H1 (cell line): Measurements from ENCODE around the gene KLHL14. TPM values are rescaled to one million over a fixed set of nuclear protein-coding genes. Genes with fewer than 3 reads are reported as not detected.

Experiments used
- CBX5 ChIP-seq: fragments of 300-800, 300-1000 bp; sonication (generic); IDR thresholded peaks from 2 replicates; pipeline ENCODE4 v1.7.1; 2016; ENCODE audit warnings: antibody characterized with exemption, low read length, low read depth
- CHD1 ChIP-seq: IDR thresholded peaks from 2 replicates; pipeline ENCODE4 v1.6.1; 2012; ENCODE audit warnings: low read depth, low read length, improper control_type of control experiment
- FOSL1 ChIP-seq: IDR thresholded peaks from 2 replicates; pipeline ENCODE4 v1.6.1; 2011; ENCODE audit warnings: mild to moderate bottlenecking, low read depth, low read length, moderate library complexity; ENCODE audit not compliant: insufficient read depth
- GABPA ChIP-seq: IDR thresholded peaks from 2 replicates; pipeline ENCODE4 v1.6.1; 2011; ENCODE audit warnings: mild to moderate bottlenecking, low read length, moderate library complexity, borderline replicate concordance; ENCODE audit not compliant: insufficient read depth
- HDAC6 ChIP-seq: IDR thresholded peaks from one replicate; pipeline ENCODE4 v1.7.1; 2012; ENCODE audit warnings: low read depth, mild to moderate bottlenecking, inconsistent platforms, low read length, moderate library complexity
- KDM5A ChIP-seq: fragments of 200-600 bp; IDR thresholded peaks from 2 replicates; pipeline ENCODE4 v1.7.1; 2012; ENCODE audit warnings: mild to moderate bottlenecking, low read length, inconsistent platforms, mixed read lengths
- NANOG ChIP-seq: IDR thresholded peaks from 2 replicates; pipeline ENCODE4 v1.6.1; 2011; ENCODE audit warnings: low read length, low read depth, mild to moderate bottlenecking, inconsistent platforms; ENCODE audit not compliant: insufficient read depth, poor library complexity, severe bottlenecking
- NRF1 ChIP-seq: IDR thresholded peaks from 2 replicates; pipeline ENCODE4 v1.6.1; 2011; ENCODE audit warnings: mild to moderate bottlenecking, low read depth, low read length, improper control_type of control experiment
- RAD21 ChIP-seq, 2 experiments: IDR thresholded peaks in 1 of 2; conservative IDR thresholded peaks in 1 of 2; 2 replicates each; pipeline ENCODE4 v1.6.1; 2011; ENCODE audit warnings: low read depth in 2 of 2, low read length in 2 of 2, improper control_type of control experiment in 1 of 2, inconsistent platforms in 1 of 2, mild to moderate bottlenecking in 1 of 2, moderate library complexity in 1 of 2
- RFX5 ChIP-seq: IDR thresholded peaks from 2 replicates; pipeline ENCODE4 v1.6.1; 2011; ENCODE audit warnings: low read depth, low read length, improper control_type of control experiment, borderline replicate concordance
- polyA plus RNA-seq, 7 experiments: library from polyadenylated mRNA; depleted of rRNA in 3 of 7; stranded (reverse) in 5 of 7; unstranded in 2 of 7; fragments of >200 nt in 5 of 7; fragments of 200-250 nt in 2 of 7; gene quantifications; 1 replicate in 5 of 7; 2 replicates in 1 of 7; 4 replicates in 1 of 7; pipeline versions ENCODE4 v1.2.1 to v1.2.3, GENCODE V29; 2011 to 2013; ENCODE audit warnings: missing spikeins in 2 of 7, mixed read lengths in 2 of 7
- total RNA-seq: library from RNA; stranded (reverse); fragmentation: NEBNext Ultra II Directional; extraction: Animal tissue kit (Norgen Biotek cat#: 25700); gene quantifications from 2 replicates; pipeline ENCODE4 v1.2.1, GENCODE V29; 2021
- TF ChIP-seq, protein P1 (sequence below): fragments of 300-600 bp; sonication (generic); IDR thresholded peaks from 2 replicates; pipeline ENCODE4 v1.7.1; 2012; ENCODE audit warnings: low read length, moderate library complexity, mild to moderate bottlenecking, inconsistent platforms; ENCODE audit not compliant: insufficient replicate concordance

KLHL14 gene
- total and polyA plus RNA-seq, 2 of the 8 experiments (the other 6 are each of a cell fraction or from before 2014, with no cell fraction given): 1.1 to 1.2 TPM

GRCh38 chr18:32771169-32771751 lies 1.6 kb downstream of the KLHL14 start (continued):
- TF ChIP-seq, protein P1, sequence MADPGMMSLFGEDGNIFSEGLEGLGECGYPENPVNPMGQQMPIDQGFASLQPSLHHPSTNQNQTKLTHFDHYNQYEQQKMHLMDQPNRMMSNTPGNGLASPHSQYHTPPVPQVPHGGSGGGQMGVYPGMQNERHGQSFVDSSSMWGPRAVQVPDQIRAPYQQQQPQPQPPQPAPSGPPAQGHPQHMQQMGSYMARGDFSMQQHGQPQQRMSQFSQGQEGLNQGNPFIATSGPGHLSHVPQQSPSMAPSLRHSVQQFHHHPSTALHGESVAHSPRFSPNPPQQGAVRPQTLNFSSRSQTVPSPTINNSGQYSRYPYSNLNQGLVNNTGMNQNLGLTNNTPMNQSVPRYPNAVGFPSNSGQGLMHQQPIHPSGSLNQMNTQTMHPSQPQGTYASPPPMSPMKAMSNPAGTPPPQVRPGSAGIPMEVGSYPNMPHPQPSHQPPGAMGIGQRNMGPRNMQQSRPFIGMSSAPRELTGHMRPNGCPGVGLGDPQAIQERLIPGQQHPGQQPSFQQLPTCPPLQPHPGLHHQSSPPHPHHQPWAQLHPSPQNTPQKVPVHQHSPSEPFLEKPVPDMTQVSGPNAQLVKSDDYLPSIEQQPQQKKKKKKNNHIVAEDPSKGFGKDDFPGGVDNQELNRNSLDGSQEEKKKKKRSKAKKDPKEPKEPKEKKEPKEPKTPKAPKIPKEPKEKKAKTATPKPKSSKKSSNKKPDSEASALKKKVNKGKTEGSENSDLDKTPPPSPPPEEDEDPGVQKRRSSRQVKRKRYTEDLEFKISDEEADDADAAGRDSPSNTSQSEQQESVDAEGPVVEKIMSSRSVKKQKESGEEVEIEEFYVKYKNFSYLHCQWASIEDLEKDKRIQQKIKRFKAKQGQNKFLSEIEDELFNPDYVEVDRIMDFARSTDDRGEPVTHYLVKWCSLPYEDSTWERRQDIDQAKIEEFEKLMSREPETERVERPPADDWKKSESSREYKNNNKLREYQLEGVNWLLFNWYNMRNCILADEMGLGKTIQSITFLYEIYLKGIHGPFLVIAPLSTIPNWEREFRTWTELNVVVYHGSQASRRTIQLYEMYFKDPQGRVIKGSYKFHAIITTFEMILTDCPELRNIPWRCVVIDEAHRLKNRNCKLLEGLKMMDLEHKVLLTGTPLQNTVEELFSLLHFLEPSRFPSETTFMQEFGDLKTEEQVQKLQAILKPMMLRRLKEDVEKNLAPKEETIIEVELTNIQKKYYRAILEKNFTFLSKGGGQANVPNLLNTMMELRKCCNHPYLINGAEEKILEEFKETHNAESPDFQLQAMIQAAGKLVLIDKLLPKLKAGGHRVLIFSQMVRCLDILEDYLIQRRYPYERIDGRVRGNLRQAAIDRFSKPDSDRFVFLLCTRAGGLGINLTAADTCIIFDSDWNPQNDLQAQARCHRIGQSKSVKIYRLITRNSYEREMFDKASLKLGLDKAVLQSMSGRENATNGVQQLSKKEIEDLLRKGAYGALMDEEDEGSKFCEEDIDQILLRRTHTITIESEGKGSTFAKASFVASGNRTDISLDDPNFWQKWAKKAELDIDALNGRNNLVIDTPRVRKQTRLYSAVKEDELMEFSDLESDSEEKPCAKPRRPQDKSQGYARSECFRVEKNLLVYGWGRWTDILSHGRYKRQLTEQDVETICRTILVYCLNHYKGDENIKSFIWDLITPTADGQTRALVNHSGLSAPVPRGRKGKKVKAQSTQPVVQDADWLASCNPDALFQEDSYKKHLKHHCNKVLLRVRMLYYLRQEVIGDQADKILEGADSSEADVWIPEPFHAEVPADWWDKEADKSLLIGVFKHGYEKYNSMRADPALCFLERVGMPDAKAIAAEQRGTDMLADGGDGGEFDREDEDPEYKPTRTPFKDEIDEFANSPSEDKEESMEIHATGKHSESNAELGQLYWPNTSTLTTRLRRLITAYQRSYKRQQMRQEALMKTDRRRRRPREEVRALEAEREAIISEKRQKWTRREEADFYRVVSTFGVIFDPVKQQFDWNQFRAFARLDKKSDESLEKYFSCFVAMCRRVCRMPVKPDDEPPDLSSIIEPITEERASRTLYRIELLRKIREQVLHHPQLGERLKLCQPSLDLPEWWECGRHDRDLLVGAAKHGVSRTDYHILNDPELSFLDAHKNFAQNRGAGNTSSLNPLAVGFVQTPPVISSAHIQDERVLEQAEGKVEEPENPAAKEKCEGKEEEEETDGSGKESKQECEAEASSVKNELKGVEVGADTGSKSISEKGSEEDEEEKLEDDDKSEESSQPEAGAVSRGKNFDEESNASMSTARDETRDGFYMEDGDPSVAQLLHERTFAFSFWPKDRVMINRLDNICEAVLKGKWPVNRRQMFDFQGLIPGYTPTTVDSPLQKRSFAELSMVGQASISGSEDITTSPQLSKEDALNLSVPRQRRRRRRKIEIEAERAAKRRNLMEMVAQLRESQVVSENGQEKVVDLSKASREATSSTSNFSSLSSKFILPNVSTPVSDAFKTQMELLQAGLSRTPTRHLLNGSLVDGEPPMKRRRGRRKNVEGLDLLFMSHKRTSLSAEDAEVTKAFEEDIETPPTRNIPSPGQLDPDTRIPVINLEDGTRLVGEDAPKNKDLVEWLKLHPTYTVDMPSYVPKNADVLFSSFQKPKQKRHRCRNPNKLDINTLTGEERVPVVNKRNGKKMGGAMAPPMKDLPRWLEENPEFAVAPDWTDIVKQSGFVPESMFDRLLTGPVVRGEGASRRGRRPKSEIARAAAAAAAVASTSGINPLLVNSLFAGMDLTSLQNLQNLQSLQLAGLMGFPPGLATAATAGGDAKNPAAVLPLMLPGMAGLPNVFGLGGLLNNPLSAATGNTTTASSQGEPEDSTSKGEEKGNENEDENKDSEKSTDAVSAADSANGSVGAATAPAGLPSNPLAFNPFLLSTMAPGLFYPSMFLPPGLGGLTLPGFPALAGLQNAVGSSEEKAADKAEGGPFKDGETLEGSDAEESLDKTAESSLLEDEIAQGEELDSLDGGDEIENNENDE: no peak
- TF ChIP-seq CHD1: no peak
- TF ChIP-seq KDM5A: no peak
- TF ChIP-seq GABPA: no peak
- no peak for TF ChIP-seq RFX5
- TF ChIP-seq RAD21 (IDR thresholded peaks at IDR 0.05 in 1 of 2, conservative IDR thresholded peaks at IDR 0.05 in 1 of 2; ENCODE audit: low read depth in 2 of 2, low read length in 2 of 2): no peak
- TF ChIP-seq CBX5: no peak
- no peak for TF ChIP-seq NANOG
- TF ChIP-seq HDAC6: no peak
- no peak for TF ChIP-seq FOSL1
- no peak for TF ChIP-seq NRF1
